Adrenal gland (tissue), 12 donors: Measurements from ENCODE around the gene SAA1. TPM values are rescaled to one million over a fixed set of nuclear protein-coding genes. Genes with fewer than 3 reads are reported as not detected.

Experiments
- polyA plus RNA-seq, 3 donors: library from polyadenylated mRNA; stranded (reverse); fragments of 200-250 nt in 2 of 3; fragments of 350-450 nt in 1 of 3; fragmentation: Illumina TruSeq in 1 of 3; extraction: RNeasy Lipid Tissue Mini Kit (QIAGEN cat#74804) in 1 of 3; gene quantifications; one replicate each; pipeline ENCODE4 v1.2.3, GENCODE V29; 2013 to 2014
- small RNA-seq, 2 donors: library from RNA; depleted of rRNA; stranded (forward); fragments of <200 nt; gene quantifications; one replicate each; pipeline ENCODE3, GENCODE V24; 2016
- total RNA-seq, 9 donors: library from RNA; depleted of rRNA in 4 of 9; stranded (reverse); fragments of >200 nt in 4 of 9; fragments of 120-200 nt in 1 of 9; fragmentation: NEBNext Ultra II Directional in 1 of 9; extraction: Animal tissue kit (Norgen Biotek cat#: 25700) in 1 of 9; gene quantifications; one replicate each; pipeline versions ENCODE4 v1.1.0 to v1.2.4, GENCODE V29; 2013 to 2023
- donor health status: healthy with polysubstance abuse.
- donor health status: Bipolar disorder and iron deficiency.
- donor health status: DM: yes; HTN: yes; CAD: no.
- donor health status: DM: no; HTN: no; CAD: no.
- donor health status: DM: no; HTN: no; CAD: no.
- donor health status: DM: yes; HTN: yes; CAD: no.

SAA1 gene
- total and polyA plus RNA-seq, 12 donors = 1.8 to 1,277 (median 20.0) TPM; not detected in 1

Small RNA genes lying within 50 kb of the gene (small RNA-seq; reads per million reads assigned to genes)
- 0 reads per million in 2 donors for gene RNA5SP333
- 0 reads per million in 2 donors for gene RNA5SP334

Other genes with a start within 250 kb of the SAA1 start
- under 1 TPM in 6 of 9 donors, not detected in 3; 0.11 to 0.39 (median 0.19) TPM for gene TPH1, start 220.0 kb upstream of the SAA1 start, total RNA-seq
- gene TPH1, start 220.0 kb upstream of the SAA1 start, polyA plus RNA-seq = under 1 TPM; 0.11 to 0.20 (median 0.16) TPM
- 10 to 100 TPM in 5 of 9 donors, 1 to 10 TPM in 4; 3.7 to 13.2 (median 10.3) TPM for gene SAAL1, start 160.2 kb upstream of the SAA1 start, total RNA-seq
- gene SAAL1, start 160.2 kb upstream of the SAA1 start, polyA plus RNA-seq = 10 to 100 TPM; 11.4 to 15.9 (median 15.7) TPM
- not detected for gene MRGPRX3, start 133.7 kb upstream of the SAA1 start, total RNA-seq
- not detected for gene MRGPRX3, start 133.7 kb upstream of the SAA1 start, polyA plus RNA-seq
- gene MRGPRX4, start 93.4 kb upstream of the SAA1 start, total RNA-seq = not detected
- not detected for gene MRGPRX4, start 93.4 kb upstream of the SAA1 start, polyA plus RNA-seq
- gene SAA4, start 29.5 kb upstream of the SAA1 start, total RNA-seq = 1 to 10 TPM in 1 of 9 donors, under 1 TPM in 4, not detected in 4; 0.32 to 3.4 (median 0.70) TPM
- gene SAA4, start 29.5 kb upstream of the SAA1 start, polyA plus RNA-seq = 1 to 10 TPM; 1.5 to 4.2 (median 2.8) TPM
- 10 to 100 TPM in 1 of 9 donors, 1 to 10 TPM in 7, under 1 TPM in 1; 0.28 to 12.5 (median 5.1) TPM for gene SAA2, start 17.6 kb upstream of the SAA1 start, total RNA-seq
- gene SAA2, start 17.6 kb upstream of the SAA1 start, polyA plus RNA-seq = 10 to 100 TPM in 2 of 3 donors, 1 to 10 TPM in 1; 9.2 to 90.3 (median 11.2) TPM
- 10 to 100 TPM; 12.1 to 49.3 (median 24.0) TPM for gene HPS5, start 55.9 kb downstream of the SAA1 start, total RNA-seq
- gene HPS5, start 55.9 kb downstream of the SAA1 start, polyA plus RNA-seq = 10 to 100 TPM; 10.5 to 20.2 (median 11.3) TPM
- gene GTF2H1, start 56.3 kb downstream of the SAA1 start, total RNA-seq = 10 to 100 TPM; 34.5 to 86.4 (median 45.8) TPM
- gene GTF2H1, start 56.3 kb downstream of the SAA1 start, polyA plus RNA-seq = 10 to 100 TPM; 18.0 to 49.8 (median 24.7) TPM
- gene LDHA, start 128.3 kb downstream of the SAA1 start, total RNA-seq = 100 to 1,000 TPM; 329 to 737 (median 474) TPM
- gene LDHA, start 128.3 kb downstream of the SAA1 start, polyA plus RNA-seq = 1,000 to 10,000 TPM in 1 of 3 donors, 100 to 1,000 TPM in 2; 130 to 2,236 (median 296) TPM
- gene LDHC, start 146.1 kb downstream of the SAA1 start, total RNA-seq = 1 to 10 TPM in 3 of 9 donors, not detected in 6; 1.0 to 2.3 (median 1.5) TPM
- under 1 TPM; 0.18 to 0.88 (median 0.80) TPM for gene LDHC, start 146.1 kb downstream of the SAA1 start, polyA plus RNA-seq
- gene LDHAL6A, start 189.6 kb downstream of the SAA1 start, total RNA-seq = 1 to 10 TPM in 1 of 9 donors, not detected in 8; 1.4 TPM
- gene LDHAL6A, start 189.6 kb downstream of the SAA1 start, polyA plus RNA-seq = under 1 TPM in 2 of 3 donors, not detected in 1; 0.08 to 0.13 TPM